ENCODE data around the gene NAALADL2. TPM values are rescaled to one million over a fixed set of nuclear protein-coding genes. Genes with fewer than 3 reads are reported as not detected.
"Not testable (repeated sequence)": the region's sequence is repeated elsewhere in the genome, so short reads cannot be mapped to it uniquely, and the experiment has no call there.

NAALADL2 gene
- total and polyA plus RNA-seq, 9 of the 15 experiments (the other 6 are each of a cell fraction or from before 2014, with no cell fraction given), result 0.29 to 1.1 (median 0.79) TPM; not detected in 1

DNA sequence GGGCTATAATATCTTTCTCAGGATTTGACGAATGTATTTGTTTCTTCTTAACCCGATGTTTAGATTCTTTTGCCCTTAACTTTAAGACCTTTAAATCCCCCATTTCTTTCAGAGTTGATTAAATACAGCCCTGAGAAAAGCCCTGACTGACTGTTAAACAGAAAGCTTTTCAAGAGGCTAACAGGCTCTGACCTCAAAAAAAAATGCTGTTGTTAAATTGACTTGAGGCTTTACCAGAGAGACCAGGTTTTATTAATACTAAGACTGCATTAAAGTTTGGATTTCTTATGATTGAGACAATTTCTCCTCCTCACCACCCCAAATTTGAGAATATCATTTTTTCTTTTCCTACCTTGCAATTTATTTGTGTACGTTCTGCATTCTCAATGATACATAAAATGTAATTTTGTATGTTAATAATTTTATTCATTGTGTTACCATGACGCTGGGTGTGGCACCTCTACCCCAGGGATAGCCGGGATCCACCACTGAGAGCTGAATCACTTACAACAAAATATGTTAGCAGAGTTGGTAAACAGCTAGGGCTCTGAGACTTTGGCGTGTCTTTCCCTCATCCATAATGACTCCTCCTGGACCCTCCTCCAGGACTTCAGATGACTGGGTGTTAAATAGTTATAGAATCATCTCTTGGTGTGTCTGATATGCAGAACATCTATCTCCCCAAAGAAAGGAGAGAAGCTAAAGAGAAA, 753.5 kb downstream of the NAALADL2 start (continued):
- TF ChIP-seq, protein P1, sequence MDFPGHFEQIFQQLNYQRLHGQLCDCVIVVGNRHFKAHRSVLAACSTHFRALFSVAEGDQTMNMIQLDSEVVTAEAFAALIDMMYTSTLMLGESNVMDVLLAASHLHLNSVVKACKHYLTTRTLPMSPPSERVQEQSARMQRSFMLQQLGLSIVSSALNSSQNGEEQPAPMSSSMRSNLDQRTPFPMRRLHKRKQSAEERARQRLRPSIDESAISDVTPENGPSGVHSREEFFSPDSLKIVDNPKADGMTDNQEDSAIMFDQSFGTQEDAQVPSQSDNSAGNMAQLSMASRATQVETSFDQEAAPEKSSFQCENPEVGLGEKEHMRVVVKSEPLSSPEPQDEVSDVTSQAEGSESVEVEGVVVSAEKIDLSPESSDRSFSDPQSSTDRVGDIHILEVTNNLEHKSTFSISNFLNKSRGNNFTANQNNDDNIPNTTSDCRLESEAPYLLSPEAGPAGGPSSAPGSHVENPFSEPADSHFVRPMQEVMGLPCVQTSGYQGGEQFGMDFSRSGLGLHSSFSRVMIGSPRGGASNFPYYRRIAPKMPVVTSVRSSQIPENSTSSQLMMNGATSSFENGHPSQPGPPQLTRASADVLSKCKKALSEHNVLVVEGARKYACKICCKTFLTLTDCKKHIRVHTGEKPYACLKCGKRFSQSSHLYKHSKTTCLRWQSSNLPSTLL (IDR thresholded peaks at IDR 0.05), result no peak
- TF ChIP-seq PURB (CRISPR knock-in tag; IDR thresholded peaks at IDR 0.05; ENCODE audit: low read depth), result no peak

DNA sequence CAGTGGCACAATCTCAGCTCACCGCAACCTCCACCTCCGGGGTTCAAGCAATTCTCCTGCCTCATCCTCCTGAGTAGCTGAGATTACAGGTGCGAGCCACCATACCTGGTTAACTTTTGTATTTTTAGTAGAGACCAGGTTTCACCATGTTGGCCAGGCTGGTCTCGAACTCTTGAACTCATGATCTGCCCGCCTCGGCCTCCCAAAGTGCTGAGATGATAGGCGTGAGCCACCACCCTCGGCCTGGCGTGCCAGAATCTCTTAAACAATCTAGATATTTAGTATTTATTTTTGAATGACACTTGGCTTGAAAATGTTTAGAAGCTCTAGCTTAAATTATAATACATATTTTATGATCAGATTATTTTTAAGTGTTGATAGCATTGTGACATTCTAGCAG, 755.0 kb downstream of the NAALADL2 start:
- BruUV-seq (replicated peaks); H3K27me3 ChIP-seq (ENCODE audit: control insufficient read depth in 2 of 2, insufficient read depth in 2 of 2, low read length in 2 of 2); H3K9me3 ChIP-seq (replicated peaks; ENCODE audit: control insufficient read depth, insufficient read depth, low read depth, low read length); H3K27ac ChIP-seq (ENCODE audit: extremely low read depth, low read depth, low read length); H3K79me2 ChIP-seq (ENCODE audit: control insufficient read depth, insufficient read depth, low read length); H4K20me1 ChIP-seq (replicated peaks; ENCODE audit: control insufficient read depth, insufficient read depth, low read length); H2AFZ ChIP-seq (ENCODE audit: low read depth, low read length); in situ Hi-C loops (cut with MboI); H3K4me1 ChIP-seq (replicated peaks in 1 of 2; ENCODE audit: control insufficient read depth in 2 of 2, insufficient read depth in 2 of 2, low read length in 2 of 2); H3K9me1 ChIP-seq (ENCODE audit: control insufficient read depth, insufficient read depth, low read length); CTCF ChIA-PET (ENCODE audit: low intra/inter-chr PET ratio); H3K4me2 ChIP-seq (ENCODE audit: insufficient read depth, low read length); DNase-seq (ENCODE audit: extremely low read depth in 1 of 4, low spot score in 3 of 4); H3K36me3 ChIP-seq (ENCODE audit: control insufficient read depth, insufficient read depth, low read length); FAIRE-seq; H3K9ac ChIP-seq (ENCODE audit: insufficient read depth in 1 of 2, low read depth in 2 of 2, low read length in 2 of 2); intact Hi-C loops (cut with micrococcal nuclease); H3K4me3 ChIP-seq; ATAC-seq: not testable (repeated sequence)
- POLR2A ChIA-PET, result interaction anchor here (0.6 kb wide), 1 partner anchor 1218 kb away, joined by 3 read pairs; no protein-coding TSS in a partner anchor
- WGBS (ENCODE audit: insufficient coverage, low coverage, missing lambda C conversion rate), result 1% methylated on average over 9 of the region's 9 CpGs
